HG03565 (cell line): ENCODE results near the gene SIRT3.
"Not testable (repeated sequence)": the region's sequence is repeated elsewhere in the genome, so short reads cannot be mapped to it uniquely, and the experiment has no call there.

Experiments used
- ATAC-seq: cut with Tn5 transposase; IDR thresholded peaks from one replicate; pipeline ENCODE4 v1.9.1; 2021; ENCODE audit warnings: mild to moderate bottlenecking, moderate library complexity; ENCODE audit not compliant: unreplicated experiment

The SIRT3 gene

GRCh38 chr11:244376-244775, 8.2 kb upstream of the SIRT3 start:
- ATAC-seq = no peak

GRCh38 chr11:241634-242033, 5.5 kb upstream of the SIRT3 start:
- no peak for ATAC-seq

GRCh38 chr11:240315-240714, 4.2 kb upstream of the SIRT3 start:
- no peak for ATAC-seq

- ATAC-seq = not testable (repeated sequence)
Observed at GRCh38 chr11:238346-238745, 2.2 kb upstream of the SIRT3 start.

- ATAC-seq = peak; percentile 74
Observed at GRCh38 chr11:236774-237767, 929 bp upstream of the SIRT3 start, which contains the start of gene PSMD13. PSMD13 (plus strand) TSS chr11:236976; CDS start chr11:237050, 74 bp downstream.

GRCh38 chr11:235609-235996, 539 bp downstream of the SIRT3 start:
- ATAC-seq = no peak

GRCh38 chr11:235180-235579, 962 bp downstream of the SIRT3 start:
- ATAC-seq = no peak

- ATAC-seq = no peak
Observed at GRCh38 chr11:232783-233565, 3.2 kb downstream of the SIRT3 start.

- ATAC-seq = no peak
Observed at GRCh38 chr11:230431-230830, 5.7 kb downstream of the SIRT3 start.

- ATAC-seq = no peak
Observed at GRCh38 chr11:227824-228379, 8.2 kb downstream of the SIRT3 start.

- ATAC-seq = no peak
Observed at GRCh38 chr11:225734-226453, 10.2 kb downstream of the SIRT3 start.

- ATAC-seq = no peak
Observed at GRCh38 chr11:224424-224823, 11.7 kb downstream of the SIRT3 start.

GRCh38 chr11:223884-224283, 12.3 kb downstream of the SIRT3 start:
- no peak for ATAC-seq

GRCh38 chr11:223026-223789, 12.9 kb downstream of the SIRT3 start:
- no peak for ATAC-seq

- ATAC-seq = no peak
Observed at GRCh38 chr11:221998-222789, 13.9 kb downstream of the SIRT3 start.

- no peak for ATAC-seq
Observed at GRCh38 chr11:221539-221938, 14.6 kb downstream of the SIRT3 start.

GRCh38 chr11:220641-221215, 15.4 kb downstream of the SIRT3 start:
- ATAC-seq = not testable (repeated sequence)

GRCh38 chr11:218815-219593, 17.1 kb downstream of the SIRT3 start:
- no peak for ATAC-seq
